GM18505 (cell line): ENCODE results near the gene C3orf49.

Experiments
- ATAC-seq: cut with Tn5 transposase; IDR thresholded peaks from one replicate; pipeline ENCODE4 v1.9.1; 2021; ENCODE audit not compliant: unreplicated experiment
- POLR2A ChIP-seq: IDR thresholded peaks from 4 replicates; pipeline ENCODE4 v1.6.1; 2011; ENCODE audit warnings: borderline replicate concordance; ENCODE audit not compliant: insufficient read depth, insufficient read length; ENCODE audit errors: extremely low read depth

C3orf49 gene, protein sequence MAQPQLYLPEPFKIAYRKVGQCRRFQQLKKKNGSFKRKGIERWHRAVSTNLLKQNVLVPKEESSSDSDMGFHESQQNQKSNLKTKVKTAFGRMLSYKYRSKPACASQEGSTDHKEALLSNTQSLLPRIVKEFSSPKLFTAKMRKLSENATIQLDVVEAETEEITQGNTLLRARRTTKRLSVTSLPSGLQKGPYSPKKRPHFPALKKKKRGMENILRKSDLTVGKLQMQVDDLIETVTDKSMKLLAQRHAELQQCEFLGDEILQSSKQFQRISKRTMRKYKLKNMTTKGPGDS

DNA sequence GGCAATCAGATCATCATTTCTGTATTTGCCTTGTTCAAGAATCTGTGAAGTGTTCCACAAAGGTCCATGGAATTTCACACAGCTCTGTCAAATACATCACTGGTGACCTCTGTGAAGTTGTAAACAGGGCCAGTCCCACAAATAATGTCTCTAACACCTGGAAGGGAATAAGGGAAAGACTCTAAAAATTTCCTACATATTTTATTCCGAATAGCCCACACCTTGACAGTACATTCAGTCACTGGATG is at the start of gene C3orf49:
Gene C3orf49, plus strand, starts transcription at position 149 of the 248 bp plus-strand sequence. CDS start 173 bp downstream, outside the sequence.
- TF ChIP-seq POLR2A = no peak
- ATAC-seq = no peak

DNA sequence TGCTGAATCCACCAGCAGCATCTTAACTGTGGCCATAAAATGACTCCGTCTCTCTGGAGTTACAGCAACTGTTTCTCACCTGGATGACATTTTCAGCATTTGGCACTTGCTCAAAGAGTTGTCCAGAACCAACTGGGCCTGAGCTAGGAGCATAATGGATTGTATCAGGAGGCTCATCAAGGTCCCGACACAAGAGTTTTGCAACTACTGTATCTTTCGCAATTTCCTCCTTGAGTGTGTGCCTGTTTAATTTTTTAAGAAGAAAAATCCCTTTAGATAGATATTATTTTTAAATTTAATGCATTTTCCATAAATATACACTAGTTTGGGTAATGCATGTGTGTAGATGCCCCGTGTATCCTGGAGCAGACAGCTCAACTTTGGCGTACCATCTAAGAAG is 44.3 kb upstream of the C3orf49 start:
- no peak for TF ChIP-seq POLR2A
- no peak for ATAC-seq

DNA sequence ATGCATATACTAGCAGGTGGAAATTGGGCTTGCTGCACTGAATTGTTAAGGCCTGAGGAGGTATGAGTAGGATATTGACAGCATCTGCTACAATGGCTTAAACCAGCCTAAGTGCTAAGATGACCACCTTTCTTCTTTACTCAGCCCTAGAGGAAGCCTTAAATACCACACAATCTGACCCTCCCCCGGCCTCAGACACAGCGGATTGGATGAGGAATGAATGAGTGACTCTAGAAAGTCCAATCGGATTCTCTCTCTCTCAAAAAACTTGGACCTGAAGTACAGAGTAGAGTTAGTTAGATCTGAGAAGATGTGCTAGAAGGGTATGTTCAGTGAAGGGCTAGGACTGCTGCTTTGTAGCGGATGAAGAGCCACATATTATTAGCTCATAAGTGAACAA is 39.9 kb upstream of the C3orf49 start:
- no peak for TF ChIP-seq POLR2A
- ATAC-seq = no peak

DNA sequence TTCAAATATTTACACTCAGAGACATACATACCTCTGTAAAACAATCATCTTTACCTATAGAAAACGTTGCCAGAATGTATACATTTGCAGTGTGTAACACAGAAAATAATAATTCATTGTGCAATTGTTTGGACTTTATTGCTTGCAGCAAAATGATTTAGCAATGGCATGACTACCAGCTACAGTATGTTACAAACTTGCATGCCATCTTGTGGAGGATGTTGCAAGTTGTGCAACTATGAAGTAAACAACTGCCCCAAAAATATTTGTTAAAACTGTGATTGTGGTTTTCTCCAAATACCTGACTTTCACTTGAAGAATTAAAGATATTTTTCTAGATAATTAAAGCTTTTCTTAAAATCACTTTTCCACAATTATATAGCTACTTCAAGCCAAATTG is 27.1 kb upstream of the C3orf49 start:
- no peak for TF ChIP-seq POLR2A
- no peak for ATAC-seq

DNA sequence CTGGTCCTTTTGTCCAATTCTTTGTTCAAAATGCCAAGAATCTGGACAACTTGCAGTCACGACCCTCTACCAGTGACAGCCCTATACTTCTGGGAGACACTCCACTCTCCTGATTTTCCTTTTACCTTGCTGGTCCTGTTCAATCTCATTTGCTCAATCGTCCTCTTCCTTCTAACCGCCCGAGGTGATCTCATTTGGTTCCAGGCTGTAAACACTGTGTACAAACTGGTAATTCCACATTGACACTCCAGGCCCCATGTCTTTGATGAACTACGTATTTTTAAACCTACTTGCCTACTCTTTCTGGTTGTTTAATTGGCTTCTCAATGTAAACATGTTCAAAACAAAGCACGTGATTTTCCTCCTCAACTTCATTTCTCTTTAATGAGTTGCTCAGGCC is 23.7 kb upstream of the C3orf49 start:
- no peak for ATAC-seq
- TF ChIP-seq POLR2A = no peak

DNA sequence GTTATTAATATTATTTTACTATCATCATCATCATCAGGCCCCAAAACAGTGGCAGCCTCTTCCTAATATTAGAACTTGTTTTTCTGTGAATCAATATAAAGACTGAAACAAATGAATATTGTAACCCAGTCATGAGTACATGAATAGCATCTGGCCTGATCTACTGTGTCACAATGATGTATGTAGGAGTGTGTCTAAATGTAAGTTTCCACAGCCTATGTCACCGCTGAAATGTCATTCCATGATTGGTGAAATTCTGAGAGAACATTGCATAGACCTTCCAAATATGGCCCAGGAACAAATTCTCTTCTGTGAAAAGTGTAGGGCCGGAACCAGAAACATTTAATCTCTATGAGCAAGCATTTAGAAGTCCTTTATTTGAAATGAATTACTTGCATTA is 20.6 kb upstream of the C3orf49 start:
- TF ChIP-seq POLR2A = no peak
- no peak for ATAC-seq

DNA sequence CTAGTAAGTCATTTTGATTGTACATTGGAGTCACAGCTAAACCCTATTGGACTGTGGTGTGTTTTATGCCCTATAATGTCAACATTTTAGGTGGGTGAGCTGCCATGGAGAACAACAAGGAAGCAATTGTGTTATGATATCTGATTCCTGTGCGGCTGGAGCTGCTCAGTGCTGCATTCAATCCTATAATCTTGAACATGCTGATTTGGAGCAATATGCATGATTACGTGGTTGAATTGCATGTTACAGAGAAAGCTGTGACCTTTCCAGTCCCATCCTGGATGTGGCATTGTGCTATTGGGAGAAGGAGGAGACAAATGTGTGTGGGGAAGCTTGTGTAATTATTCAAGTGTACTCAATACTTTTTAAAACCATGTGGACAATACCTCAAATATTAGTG is 20.1 kb upstream of the C3orf49 start:
- ATAC-seq = no peak
- no peak for TF ChIP-seq POLR2A

DNA sequence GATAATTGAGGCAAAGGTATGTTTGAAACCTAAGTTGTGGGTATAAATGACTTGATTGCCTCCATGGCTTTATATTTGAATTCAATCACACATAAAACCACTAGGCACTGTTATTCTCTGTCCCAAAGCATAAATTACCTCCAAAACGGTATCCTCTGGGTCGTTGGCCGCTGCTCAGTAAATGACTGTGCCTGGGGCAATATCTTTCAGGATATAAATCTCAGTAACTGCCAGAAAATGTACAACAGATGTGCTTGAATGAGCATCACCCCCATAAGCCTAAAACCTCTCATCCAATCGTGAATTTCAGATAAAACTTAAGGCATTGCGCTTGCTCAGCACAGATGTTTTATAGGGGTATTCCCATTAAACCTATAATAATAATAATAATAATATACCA is 19.0 kb upstream of the C3orf49 start:
- TF ChIP-seq POLR2A = no peak
- no peak for ATAC-seq

DNA sequence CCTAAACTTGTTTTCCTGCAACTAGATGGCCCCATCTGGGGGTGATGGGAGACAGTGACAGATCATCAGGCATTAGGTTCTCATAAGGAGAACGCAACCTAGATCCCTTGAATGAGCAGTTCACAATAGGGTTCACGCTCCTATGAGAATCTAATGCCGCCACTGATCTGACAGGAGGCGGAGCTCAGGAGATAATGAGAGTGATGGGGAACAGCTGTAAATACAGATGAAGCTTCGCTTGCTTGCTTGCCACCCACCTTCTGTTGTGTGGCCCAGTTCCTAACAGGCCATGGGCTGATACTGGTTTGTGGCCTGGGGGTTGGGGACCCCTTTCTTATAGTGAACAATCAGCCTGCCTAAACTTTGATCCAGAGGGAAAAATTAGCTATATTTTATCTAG is 15.2 kb upstream of the C3orf49 start:
- TF ChIP-seq POLR2A = no peak
- no peak for ATAC-seq

DNA sequence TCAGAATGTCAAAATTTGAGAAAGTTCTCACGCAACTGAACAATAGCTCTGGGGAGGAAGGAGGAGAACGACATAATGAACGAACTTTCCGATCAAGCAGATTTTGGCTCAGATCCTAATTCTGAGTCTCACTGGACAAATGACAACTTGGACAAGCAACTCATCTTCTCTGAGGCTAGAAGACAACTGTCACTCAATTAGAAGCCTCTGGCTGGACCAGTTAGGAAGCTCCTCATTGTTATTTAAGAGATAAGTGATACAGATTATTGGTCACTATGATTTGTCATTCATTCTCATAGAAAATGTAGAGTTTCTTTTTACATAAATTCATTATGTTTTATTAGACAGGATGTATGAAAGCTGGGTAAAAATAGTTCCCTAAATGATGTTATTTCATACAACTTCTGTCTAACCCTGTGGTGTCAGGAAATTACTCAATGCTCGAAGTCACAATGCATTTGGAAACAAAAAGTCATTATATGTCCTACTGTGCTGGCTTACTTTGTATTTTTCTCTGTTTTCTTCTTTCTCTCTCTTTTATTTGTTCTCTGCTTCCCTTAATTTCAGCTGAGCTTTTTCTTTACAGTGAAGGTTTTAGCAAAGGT is 11.0 kb upstream of the C3orf49 start:
- no peak for TF ChIP-seq POLR2A
- ATAC-seq = no peak

DNA sequence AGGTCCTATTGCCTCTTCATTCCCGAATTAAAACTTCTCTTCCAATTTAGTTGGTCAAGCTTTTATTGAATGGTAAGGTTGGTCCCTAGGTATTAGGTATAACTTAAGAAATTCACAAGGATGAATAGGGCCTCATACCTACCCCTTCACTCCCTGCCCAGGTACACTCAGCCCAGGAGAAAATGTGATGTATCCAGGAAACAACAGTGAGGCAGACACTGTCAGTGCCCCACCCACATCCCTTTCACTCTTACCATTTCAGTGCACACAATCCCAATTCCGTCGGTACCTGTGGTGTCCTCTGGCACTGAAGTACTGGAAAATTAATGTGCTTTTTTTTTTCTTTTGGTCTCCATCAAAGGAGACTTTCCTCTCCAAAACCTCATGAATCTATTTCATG is 10.5 kb upstream of the C3orf49 start:
- no peak for ATAC-seq
- TF ChIP-seq POLR2A = no peak

DNA sequence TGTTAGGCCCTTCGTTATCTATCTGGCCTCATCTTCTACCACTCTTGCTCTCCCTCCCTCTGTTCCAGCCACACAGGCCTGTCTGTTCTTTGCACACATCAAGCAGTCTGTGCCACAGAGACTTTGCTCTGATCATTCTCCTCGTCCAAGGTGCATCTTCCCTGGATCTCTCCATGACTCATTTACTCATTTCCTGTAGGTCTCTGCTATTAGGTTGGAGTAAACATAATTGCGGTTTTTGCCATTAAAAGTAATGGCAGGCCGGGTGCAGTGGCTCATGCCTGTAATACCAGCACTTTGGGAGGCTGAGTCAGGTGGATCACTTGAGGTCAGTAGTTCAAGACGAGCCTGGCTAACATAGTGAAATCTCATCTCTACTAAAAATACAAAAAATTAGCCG is 9.5 kb upstream of the C3orf49 start:
- ATAC-seq = no peak
- TF ChIP-seq POLR2A = no peak

DNA sequence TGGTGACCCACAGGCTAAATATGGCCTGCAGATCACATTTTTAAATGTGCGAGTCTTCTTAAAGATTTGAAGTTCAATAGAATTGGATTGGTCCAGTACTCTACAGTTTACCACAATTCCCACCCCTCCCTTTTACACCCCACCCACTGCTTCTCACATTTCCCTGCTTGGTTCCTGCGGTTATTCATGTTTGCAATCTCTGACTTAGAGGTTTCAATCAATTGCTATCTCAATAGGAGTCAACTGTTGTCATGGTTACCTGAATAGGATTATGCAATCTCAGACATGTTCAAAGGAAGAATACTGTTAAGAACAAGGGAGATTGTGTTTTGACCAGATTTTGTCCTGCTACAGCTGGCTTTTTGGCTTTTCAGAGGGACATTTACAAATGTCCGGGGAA is 4.9 kb upstream of the C3orf49 start:
- ATAC-seq = no peak
- no peak for TF ChIP-seq POLR2A

DNA sequence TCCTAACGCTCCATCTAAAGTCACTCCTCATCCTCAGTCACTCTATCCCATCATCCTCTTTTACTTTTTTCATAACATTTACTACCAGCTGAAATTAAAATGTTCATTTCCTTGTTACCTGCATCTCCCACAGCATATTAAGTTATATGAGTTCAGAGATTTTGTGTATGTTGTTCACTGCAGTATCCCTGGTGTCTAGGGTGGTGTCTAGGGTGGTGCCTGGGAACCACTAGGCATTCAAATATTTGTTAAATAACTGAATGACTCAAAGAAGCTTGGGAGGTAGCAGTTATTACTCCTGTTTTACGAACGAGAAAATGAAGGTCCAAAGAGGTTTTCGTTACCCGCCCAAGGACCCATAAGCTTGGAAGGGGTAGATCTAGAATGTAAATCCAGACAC is 1.9 kb upstream of the C3orf49 start:
- no peak for ATAC-seq
- no peak for TF ChIP-seq POLR2A
